GM06990 (cell line): ENCODE results near the gene GALC.

ENCODE experiments used
- DNase-seq: peaks from one replicate; pipeline ENCODE4 v3.0.0-alpha.2; 2011; ENCODE audit not compliant: insufficient read length; ENCODE audit errors: extremely low read depth
- H3K27me3 ChIP-seq: replicated peaks from 2 replicates; pipeline ENCODE4 v1.6.0; 2011; ENCODE audit warnings: low read length; ENCODE audit not compliant: control insufficient read depth, insufficient read depth
- H3K36me3 ChIP-seq: 2 replicates; pipeline ENCODE4 v1.5.1; 2011; ENCODE audit warnings: low read length; ENCODE audit not compliant: control insufficient read depth, insufficient read depth
- H3K4me3 ChIP-seq: replicated peaks from 2 replicates; pipeline ENCODE4 v1.5.1; 2011; ENCODE audit warnings: low read depth, mild to moderate bottlenecking, control low read depth, low read length
- TF ChIP-seq, protein P1 (sequence below): IDR thresholded peaks from 2 replicates; pipeline ENCODE4 v1.5.1; 2011; ENCODE audit warnings: low read length, control low read depth, mild to moderate bottlenecking, inconsistent platforms; ENCODE audit not compliant: insufficient read depth, poor library complexity, severe bottlenecking

GALC gene

GRCh38 chr14:87901652-87902051 lies 91.3 kb downstream of the GALC start:
- Histone ChIP-seq H3K36me3 (no peaks in the 10 kb centered on the region), H3K4me3 (no peak overlapping the region), H3K27me3 (no peaks in the 10 kb centered on the region)
- no peak for DNase-seq
- TF ChIP-seq, protein P1, sequence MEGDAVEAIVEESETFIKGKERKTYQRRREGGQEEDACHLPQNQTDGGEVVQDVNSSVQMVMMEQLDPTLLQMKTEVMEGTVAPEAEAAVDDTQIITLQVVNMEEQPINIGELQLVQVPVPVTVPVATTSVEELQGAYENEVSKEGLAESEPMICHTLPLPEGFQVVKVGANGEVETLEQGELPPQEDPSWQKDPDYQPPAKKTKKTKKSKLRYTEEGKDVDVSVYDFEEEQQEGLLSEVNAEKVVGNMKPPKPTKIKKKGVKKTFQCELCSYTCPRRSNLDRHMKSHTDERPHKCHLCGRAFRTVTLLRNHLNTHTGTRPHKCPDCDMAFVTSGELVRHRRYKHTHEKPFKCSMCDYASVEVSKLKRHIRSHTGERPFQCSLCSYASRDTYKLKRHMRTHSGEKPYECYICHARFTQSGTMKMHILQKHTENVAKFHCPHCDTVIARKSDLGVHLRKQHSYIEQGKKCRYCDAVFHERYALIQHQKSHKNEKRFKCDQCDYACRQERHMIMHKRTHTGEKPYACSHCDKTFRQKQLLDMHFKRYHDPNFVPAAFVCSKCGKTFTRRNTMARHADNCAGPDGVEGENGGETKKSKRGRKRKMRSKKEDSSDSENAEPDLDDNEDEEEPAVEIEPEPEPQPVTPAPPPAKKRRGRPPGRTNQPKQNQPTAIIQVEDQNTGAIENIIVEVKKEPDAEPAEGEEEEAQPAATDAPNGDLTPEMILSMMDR: no peak

DNA sequence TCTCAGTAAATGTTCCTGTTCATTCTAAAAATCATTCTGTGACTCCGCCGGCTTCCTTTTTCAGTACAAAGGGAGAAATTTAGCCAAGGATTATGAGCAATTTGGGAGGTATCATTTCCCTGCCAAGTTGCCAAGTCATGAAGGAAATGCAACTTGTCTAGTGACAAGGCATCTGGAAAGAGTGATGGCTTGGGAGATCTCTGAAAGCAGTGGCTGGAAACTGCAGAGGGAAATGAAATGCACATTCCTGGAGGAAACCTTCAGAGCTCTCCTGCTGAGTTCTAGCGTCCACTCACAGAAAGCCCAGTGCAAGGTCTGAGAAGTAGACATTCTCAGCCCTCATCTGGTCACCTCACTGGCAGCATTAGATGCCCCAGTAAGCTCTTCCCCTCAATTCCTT lies 91.7 kb downstream of the GALC start:
- H3K36me3 ChIP-seq: no peaks in the 10 kb centered on the region
- DNase-seq: no peak
- no peaks in the 10 kb centered on the region for H3K27me3 ChIP-seq
- TF ChIP-seq, protein P1: no peak
- no peak overlapping the region for H3K4me3 ChIP-seq

- no peak for DNase-seq
- TF ChIP-seq, protein P1: no peak
- Histone ChIP-seq H3K4me3 (no peak overlapping the region), H3K27me3 (no peaks in the 10 kb centered on the region), H3K36me3 (no peaks in the 10 kb centered on the region)
These were observed 93.8 kb downstream of the GALC start for GRCh38 chr14:87899228-87899627.

DNA sequence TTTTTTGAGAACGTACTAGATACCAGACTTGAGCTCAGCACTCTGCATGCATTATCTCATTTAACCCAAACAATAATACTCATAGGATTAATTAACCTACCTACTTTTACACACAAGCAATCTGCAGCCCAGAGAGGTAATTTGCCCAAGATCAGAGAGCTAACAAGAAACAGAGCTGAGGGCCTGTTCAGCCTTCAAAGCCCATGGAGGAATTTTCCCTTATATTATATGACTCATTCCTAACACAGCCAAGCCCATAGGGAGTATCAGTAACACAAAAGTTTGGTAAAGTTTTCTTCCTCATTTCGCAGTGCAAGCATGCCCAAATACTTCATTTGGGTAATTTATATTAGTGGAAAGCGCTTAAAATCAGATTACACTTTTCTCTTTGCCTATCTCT lies 94.7 kb downstream of the GALC start:
- DNase-seq: no peak
- Histone ChIP-seq H3K36me3 (no peaks in the 10 kb centered on the region), H3K4me3 (no peak overlapping the region)

DNA sequence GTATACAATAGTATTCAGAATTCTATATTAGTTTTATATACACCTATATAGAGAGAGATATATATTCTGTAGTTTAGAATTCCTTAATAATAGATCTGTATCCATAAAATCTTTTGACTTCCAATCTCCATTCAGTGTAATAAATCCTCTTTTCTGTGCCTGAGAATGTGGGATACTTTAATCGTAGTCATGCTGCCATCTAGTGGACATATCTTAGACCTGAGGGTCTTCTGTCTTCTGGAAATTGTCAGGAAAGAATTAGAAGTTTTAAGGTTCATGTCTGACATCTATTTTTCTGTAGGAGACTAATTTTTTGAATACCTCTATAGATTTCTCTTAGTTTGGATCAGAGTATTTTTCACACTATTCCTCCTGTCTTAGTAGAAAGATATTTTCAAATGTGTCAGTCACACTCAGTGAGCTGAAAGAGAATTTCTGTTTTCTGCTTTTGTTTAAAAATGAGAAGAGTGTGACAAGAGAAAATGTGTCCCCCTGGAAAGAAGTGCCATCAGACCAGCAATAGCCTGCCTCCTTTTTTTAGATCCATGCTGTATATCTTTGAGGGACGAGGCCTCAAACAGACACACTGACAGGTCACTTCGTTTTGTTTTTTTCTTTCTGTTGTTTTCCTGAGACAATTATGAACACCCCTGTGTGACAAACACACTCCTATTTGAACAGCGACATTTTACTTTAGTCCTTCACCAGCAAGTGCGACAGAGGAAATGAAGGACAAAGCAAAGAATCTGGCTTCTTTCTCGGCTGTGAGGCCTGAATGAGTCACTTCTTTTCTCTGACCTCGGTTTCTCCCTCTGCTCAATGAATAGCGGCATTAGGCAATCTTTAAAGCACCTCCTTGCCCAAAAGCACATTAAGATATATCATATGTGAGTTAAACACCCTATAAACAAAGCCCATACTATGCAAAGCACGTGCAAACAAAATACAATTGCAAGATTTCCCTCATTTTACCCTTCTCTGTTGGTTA lies 96.3 kb downstream of the GALC start:
- Histone ChIP-seq H3K36me3 (no peaks in the 10 kb centered on the region), H3K4me3 (no peak overlapping the region), H3K27me3 (no peaks in the 10 kb centered on the region)
- TF ChIP-seq, protein P1: peak; percentile 64
- DNase-seq: no peak

More for the DNA sequence above, 94.7 kb downstream of the GALC start:
- TF ChIP-seq, protein P1: no peak
- H3K27me3 ChIP-seq: no peaks in the 10 kb centered on the region
